Measurements from ENCODE around the gene TTC13.

DNA sequence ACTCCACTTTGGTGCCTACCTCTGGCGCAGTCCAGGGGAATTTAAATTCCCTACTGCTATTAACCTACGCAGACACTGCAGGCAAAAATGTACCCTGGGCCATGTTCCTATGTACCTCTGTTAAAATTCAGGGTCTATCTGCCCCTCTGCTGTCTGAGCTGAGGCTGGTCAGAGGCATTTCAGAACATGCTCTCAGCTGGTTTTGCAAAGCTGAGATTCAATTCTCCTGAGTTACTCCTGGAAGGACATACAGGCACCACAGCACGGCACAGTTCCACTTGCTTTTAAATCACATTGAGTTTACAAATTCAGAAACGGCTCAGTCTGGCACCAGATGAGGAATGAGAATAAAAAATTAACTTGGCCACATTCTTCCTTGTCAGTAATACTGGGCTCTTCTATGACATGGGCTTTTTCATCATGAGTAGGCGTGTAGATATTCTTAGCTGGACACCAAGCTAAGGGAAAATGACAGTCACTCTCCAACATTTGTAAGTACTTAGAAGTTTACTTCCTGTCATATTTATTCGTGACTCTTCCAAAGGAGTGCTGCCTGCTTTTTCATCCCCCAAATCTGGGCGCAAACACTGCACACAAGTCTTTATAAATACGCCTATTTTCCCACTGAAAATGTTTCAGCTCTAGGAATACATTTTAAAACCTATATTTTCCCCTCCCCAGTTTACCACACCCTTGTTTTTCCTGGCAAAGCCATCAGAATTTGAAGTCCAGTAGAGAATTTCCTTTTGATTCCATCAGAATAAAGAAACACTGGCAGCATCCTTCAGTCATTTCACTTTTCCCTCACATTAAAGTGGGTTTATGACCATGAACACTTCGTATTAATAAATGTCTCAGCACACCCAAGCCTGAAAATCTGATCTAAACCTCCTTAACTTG, 112.2 kb downstream of the TTC13 start:
- TF ChIP-seq, protein P1, sequence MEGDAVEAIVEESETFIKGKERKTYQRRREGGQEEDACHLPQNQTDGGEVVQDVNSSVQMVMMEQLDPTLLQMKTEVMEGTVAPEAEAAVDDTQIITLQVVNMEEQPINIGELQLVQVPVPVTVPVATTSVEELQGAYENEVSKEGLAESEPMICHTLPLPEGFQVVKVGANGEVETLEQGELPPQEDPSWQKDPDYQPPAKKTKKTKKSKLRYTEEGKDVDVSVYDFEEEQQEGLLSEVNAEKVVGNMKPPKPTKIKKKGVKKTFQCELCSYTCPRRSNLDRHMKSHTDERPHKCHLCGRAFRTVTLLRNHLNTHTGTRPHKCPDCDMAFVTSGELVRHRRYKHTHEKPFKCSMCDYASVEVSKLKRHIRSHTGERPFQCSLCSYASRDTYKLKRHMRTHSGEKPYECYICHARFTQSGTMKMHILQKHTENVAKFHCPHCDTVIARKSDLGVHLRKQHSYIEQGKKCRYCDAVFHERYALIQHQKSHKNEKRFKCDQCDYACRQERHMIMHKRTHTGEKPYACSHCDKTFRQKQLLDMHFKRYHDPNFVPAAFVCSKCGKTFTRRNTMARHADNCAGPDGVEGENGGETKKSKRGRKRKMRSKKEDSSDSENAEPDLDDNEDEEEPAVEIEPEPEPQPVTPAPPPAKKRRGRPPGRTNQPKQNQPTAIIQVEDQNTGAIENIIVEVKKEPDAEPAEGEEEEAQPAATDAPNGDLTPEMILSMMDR (IDR thresholded peaks at IDR 0.05 in 4 of 5, conservative IDR thresholded peaks at IDR 0.05 in 1 of 5) = no peak
- peak; percentile 52 to 57 for TF ChIP-seq POLR2A (IDR thresholded peaks at IDR 0.05)
